Thyroid gland (tissue), 4 donors: ENCODE measurements around the gene LDLRAD4. TPM values are rescaled to one million over a fixed set of nuclear protein-coding genes. Genes with fewer than 3 reads are reported as not detected.
A peak's percentile ranks its signal among the peaks of the same experiment; 100 is the strongest.

ENCODE experiments used
- DNase-seq, 2 donors: peaks; one replicate each; pipeline ENCODE4 v3.0.0-alpha.2; 2019
- H3K27ac ChIP-seq, 3 donors: fragments of 200-600 bp; sonication (generic); 1 replicate in 2 of 3; 2 replicates in 1 of 3; pipeline ENCODE4 v1.5.1; 2016 to 2019; ENCODE audit warnings: mild to moderate bottlenecking in 1 of 3, moderate library complexity in 1 of 3
- H3K27me3 ChIP-seq: fragments of 200-600 bp; sonication (generic); one replicate; pipeline ENCODE4 v1.5.1; 2019
- H3K36me3 ChIP-seq, 2 donors: fragments of 200-600 bp; sonication (generic); one replicate each; pipeline ENCODE4 v1.5.1; 2016 to 2019
- H3K4me1 ChIP-seq, 2 donors: fragments of 200-600 bp; sonication (generic); one replicate each; pipeline ENCODE4 v1.5.1; 2017 to 2019
- H3K4me3 ChIP-seq, 3 donors: fragments of 200-600 bp; sonication (generic); replicated peaks in 1 of 3; 1 replicate in 2 of 3; 2 replicates in 1 of 3; pipeline ENCODE4 v1.5.1; 2016; ENCODE audit warnings: mild to moderate bottlenecking in 1 of 3
- H3K9me3 ChIP-seq: fragments of 200-600 bp; sonication (generic); one replicate; pipeline ENCODE4 v1.5.1; 2017
- CTCF ChIP-seq, 6 experiments: fragments of 200-600 bp in 3 of 6; fragments of 450-650 bp in 3 of 6; sonication (generic) in 3 of 6; IDR thresholded peaks; one replicate each; pipeline ENCODE4 v1.5.1; 2016 to 2019; ENCODE audit warnings: antibody characterized with exemption in 6 of 6, mild to moderate bottlenecking in 2 of 6, inconsistent platforms in 1 of 6, moderate library complexity in 1 of 6
- POLR2A ChIP-seq, 2 donors: fragments of 450-650 bp; IDR thresholded peaks; one replicate each; pipeline ENCODE4 v1.6.1; 2017; ENCODE audit warnings: antibody characterized with exemption in 2 of 2, mild to moderate bottlenecking in 2 of 2, moderate library complexity in 1 of 2
- WGBS, 2 donors: methylation state at CpG; one replicate each; pipeline ENCODE4 v1.1.5; 2017; 5-methylcytosine and 5-hydroxymethylcytosine counted together
- intact Hi-C: fragments of 100-400 bp; cut with DNase I; formaldehyde crosslinking; loops from one replicate; pipeline ENCODE4 v1.15.1; 2023
- total RNA-seq, 4 donors: library from RNA; depleted of rRNA; stranded (reverse); fragments of >200 nt; gene quantifications; one replicate each; pipeline ENCODE4 v1.2.3, GENCODE V29; 2016

Gene LDLRAD4
- total RNA-seq, 4 donors from 2014 or later, result 23.7 to 35.7 (median 29.7) TPM

- 74 to 82% methylated on average over 14 to 16 of the region's 16 CpGs for WGBS, 2 donors
These were observed 275.2 kb downstream of the LDLRAD4 start for GRCh38 chr18:13493725-13494124.

GRCh38 chr18:13494871-13495445, 276.4 kb downstream of the LDLRAD4 start:
- intact Hi-C loops, result no loop called here
- WGBS, 2 donors, result 93 to 98% methylated on average over 14 of the region's 14 CpGs
- no peaks in the 10 kb centered on the region for H3K27me3 ChIP-seq
- H3K4me3 ChIP-seq, result no peak overlapping the region
- H3K27ac ChIP-seq, result no peak overlapping the region
- H3K4me1 ChIP-seq, result peaks cover 0 to 5% of the 10 kb centered on the region in 2 donors
- no peaks in the 10 kb centered on the region for H3K36me3 ChIP-seq
- no peak for TF ChIP-seq POLR2A (IDR thresholded peaks at IDR 0.05)
- H3K9me3 ChIP-seq, result no peaks in the 10 kb centered on the region
- no peak for DNase-seq

More at GRCh38 chr18:13493725-13494124, 275.2 kb downstream of the LDLRAD4 start:
- no peaks in the 10 kb centered on the region for H3K9me3 ChIP-seq
- no peak overlapping the region for H3K4me3 ChIP-seq
- DNase-seq, result no peak
- intact Hi-C loops, result no loop called here
- H3K36me3 ChIP-seq, result no peaks in the 10 kb centered on the region
- TF ChIP-seq POLR2A (IDR thresholded peaks at IDR 0.05), result no peak
- TF ChIP-seq CTCF (IDR thresholded peaks at IDR 0.05), result no peak
- H3K27me3 ChIP-seq, result no peaks in the 10 kb centered on the region
- peaks cover 0 to 5% of the 10 kb centered on the region in 2 donors for H3K4me1 ChIP-seq
- H3K27ac ChIP-seq, result no peak overlapping the region

GRCh38 chr18:13495961-13496360, 277.4 kb downstream of the LDLRAD4 start:
- no peak for DNase-seq
- Histone ChIP-seq H3K36me3 (no peaks in the 10 kb centered on the region), H3K4me3 (no peak overlapping the region), H3K27ac (no peak overlapping the region), H3K9me3 (no peaks in the 10 kb centered on the region), H3K27me3 (no peaks in the 10 kb centered on the region), H3K4me1 (peaks cover 3 to 9% of the 10 kb centered on the region in 2 donors)
- intact Hi-C loops, result no loop called here
- WGBS, 2 donors, result 83 to 86% methylated on average over 8 of the region's 8 CpGs
- TF ChIP-seq POLR2A (IDR thresholded peaks at IDR 0.05), result no peak
- TF ChIP-seq CTCF (IDR thresholded peaks at IDR 0.05), result no peak

GRCh38 chr18:13496691-13497281, 278.2 kb downstream of the LDLRAD4 start:
- WGBS, 2 donors, result 93 to 97% methylated on average over 4 of the region's 4 CpGs
- no peaks in the 10 kb centered on the region for H3K27me3 ChIP-seq
- DNase-seq, result no peak
- H3K9me3 ChIP-seq, result no peaks in the 10 kb centered on the region
- no peak overlapping the region for H3K4me3 ChIP-seq
- H3K27ac ChIP-seq, result no peak overlapping the region
- no peaks in the 10 kb centered on the region for H3K36me3 ChIP-seq
- intact Hi-C loops, result no loop called here
- peaks cover 4 to 17% of the 10 kb centered on the region in 2 donors for H3K4me1 ChIP-seq
- TF ChIP-seq POLR2A (IDR thresholded peaks at IDR 0.05) (no peak), CTCF (IDR thresholded peaks at IDR 0.05) (no peak)

GRCh38 chr18:13499803-13500202, 281.2 kb downstream of the LDLRAD4 start:
- TF ChIP-seq POLR2A (IDR thresholded peaks at IDR 0.05) (no peak), CTCF (IDR thresholded peaks at IDR 0.05) (no peak)
- DNase-seq, result no peak
- Histone ChIP-seq H3K4me1 (peaks cover 16 to 28% of the 10 kb centered on the region in 2 donors), H3K27me3 (no peaks in the 10 kb centered on the region), H3K27ac (peak overlapping the region in 1 of 3 donors; percentile 43), H3K4me3 (no peak overlapping the region), H3K9me3 (no peaks in the 10 kb centered on the region), H3K36me3 (no peaks in the 10 kb centered on the region)
- intact Hi-C loops, result no loop called here
- 92 to 97% methylated on average over 5 of the region's 5 CpGs for WGBS, 2 donors
